Measurements from ENCODE around the gene ALK.

The ALK gene

GRCh38 chr2:29317801-29318485, 603.4 kb downstream of the ALK start:
- no peak for DNase-seq (ENCODE audit: low read depth)

- no peak for DNase-seq (ENCODE audit: low read depth)
Measured at GRCh38 chr2:29317077-29317517, 604.3 kb downstream of the ALK start.

- no peak for DNase-seq (ENCODE audit: low read depth)
Measured at GRCh38 chr2:29314816-29315571, 606.4 kb downstream of the ALK start.

GRCh38 chr2:29311458-29311857, 609.9 kb downstream of the ALK start:
- DNase-seq (ENCODE audit: low read depth), result no peak

GRCh38 chr2:29310650-29311348, 610.6 kb downstream of the ALK start:
- no peak for DNase-seq (ENCODE audit: low read depth)

- DNase-seq (ENCODE audit: low read depth), result peak; percentile 57
Measured at GRCh38 chr2:29309090-29310029, 612.0 kb downstream of the ALK start.

GRCh38 chr2:29308366-29308765, 613.0 kb downstream of the ALK start:
- no peak for DNase-seq (ENCODE audit: low read depth)

GRCh38 chr2:29307519-29307918, 613.9 kb downstream of the ALK start:
- no peak for DNase-seq (ENCODE audit: low read depth)

- no peak for DNase-seq (ENCODE audit: low read depth)
Measured at GRCh38 chr2:29305762-29306161, 615.6 kb downstream of the ALK start.

- DNase-seq (ENCODE audit: low read depth), result no peak
Measured at GRCh38 chr2:29304399-29305060, 616.9 kb downstream of the ALK start.

- DNase-seq (ENCODE audit: low read depth), result no peak
Measured at GRCh38 chr2:29296585-29296984, 624.8 kb downstream of the ALK start.

GRCh38 chr2:29295845-29296244, 625.5 kb downstream of the ALK start:
- no peak for DNase-seq (ENCODE audit: low read depth)

- DNase-seq (ENCODE audit: low read depth), result no peak
Measured at GRCh38 chr2:29293830-29294438, 627.5 kb downstream of the ALK start.

- DNase-seq (ENCODE audit: low read depth), result no peak
Measured at GRCh38 chr2:29290293-29291047, 630.9 kb downstream of the ALK start.

GRCh38 chr2:29284671-29285070, 636.7 kb downstream of the ALK start:
- no peak for DNase-seq (ENCODE audit: low read depth)

GRCh38 chr2:29281916-29282247, 639.5 kb downstream of the ALK start:
- no peak for DNase-seq (ENCODE audit: low read depth)

- peak; percentile 50 for DNase-seq (ENCODE audit: low read depth)
Measured at GRCh38 chr2:29281086-29281915, 640.1 kb downstream of the ALK start.

- no peak for DNase-seq (ENCODE audit: low read depth)
Measured at GRCh38 chr2:29278966-29279365, 642.4 kb downstream of the ALK start.

GRCh38 chr2:29276151-29276550, 645.2 kb downstream of the ALK start:
- DNase-seq (ENCODE audit: low read depth), result no peak

Data from fibroblast of the conjunctiva (primary cell).